GM12891 (cell line): Measurements from ENCODE around the gene RBMS3.

ENCODE experiments used
- PAX5 ChIP-seq: IDR thresholded peaks from 2 replicates; pipeline ENCODE4 v1.6.1; 2011; ENCODE audit warnings: low read length, moderate library complexity, mild to moderate bottlenecking; ENCODE audit not compliant: insufficient read depth, severe bottlenecking
- POLR2A ChIP-seq: IDR thresholded peaks from 2 replicates; pipeline ENCODE4 v1.6.1; 2011; ENCODE audit warnings: low read depth, low read length, control low read depth
- POLR2AphosphoS5 ChIP-seq: IDR thresholded peaks from 2 replicates; pipeline ENCODE4 v1.6.1; 2011; ENCODE audit warnings: low read depth, low read length, control low read depth
- SPI1 ChIP-seq: IDR thresholded peaks from 2 replicates; pipeline ENCODE4 v1.6.1; 2011; ENCODE audit warnings: low read depth, low read length, control low read depth
- TAF1 ChIP-seq: IDR thresholded peaks from 2 replicates; pipeline ENCODE4 v1.6.1; 2011; ENCODE audit warnings: low read depth, low read length, control low read depth

DNA sequence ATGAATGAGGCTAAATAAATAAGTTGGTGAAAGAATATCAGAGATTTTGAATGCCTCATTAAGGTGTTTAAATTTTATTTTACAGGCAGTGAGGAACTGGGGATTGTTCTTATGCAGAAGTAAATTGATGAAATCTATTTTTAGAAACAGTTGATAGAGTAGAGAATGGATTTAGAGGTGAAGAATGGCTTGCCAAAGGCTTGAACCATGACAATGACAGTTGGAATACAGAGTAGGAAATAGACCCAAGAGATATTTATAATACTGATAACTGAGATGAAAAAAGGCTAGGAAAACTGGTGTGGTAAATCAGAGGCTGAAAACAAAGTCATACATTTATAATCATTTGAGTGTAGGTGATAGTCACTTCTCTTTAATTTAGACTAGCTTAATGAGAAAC, 39.0 kb upstream of the RBMS3 start:
- TF ChIP-seq TAF1 (no peak), POLR2A (no peak), PAX5 (no peak), POLR2AphosphoS5 (no peak), SPI1 (no peak)
